Measurements from ENCODE around the gene BTK.

- TF ChIP-seq POLR2A (IDR thresholded peaks at IDR 0.05) (no peak), CTCF (IDR thresholded peaks at IDR 0.05) (no peak), POLR2AphosphoS5 (IDR thresholded peaks at IDR 0.05) (no peak), EP300 (IDR thresholded peaks at IDR 0.05) (no peak)
Observed at GRCh38 chrX:101408532-101408841, 22.5 kb upstream of the BTK start.

All from upper lobe of left lung (tissue), 4 donors.